Measurements from ENCODE around the gene TCF23. TPM values are rescaled to one million over a fixed set of nuclear protein-coding genes. Genes with fewer than 3 reads are reported as not detected.

Gene TCF23
- polyA plus RNA-seq, 3 donors = not detected

- Mint-ChIP-seq H3K4me1 (peaks cover 21% of the 10 kb centered on the region), H3K27ac (no peak overlapping the region), H3K27me3 (ENCODE audit: low read depth in 3 of 3) (peaks cover 0 to 5% (median 1%) of the 10 kb centered on the region in 3 donors), H3K4me3 (no peak overlapping the region), H3K9me3 (no peaks in the 10 kb centered on the region), H3K36me3 (no peaks in the 10 kb centered on the region)
- no peaks in the 10 kb centered on the region for H3K79me2 ChIP-seq (ENCODE audit: insufficient read depth, low read length)
- TF ChIP-seq CTCF (IDR thresholded peaks at IDR 0.05) = no peak
- no peak overlapping the region for H3K27ac ChIP-seq (ENCODE audit: low read depth in 1 of 2, low read length in 2 of 2)
- no peaks in the 10 kb centered on the region for H4K20me1 ChIP-seq (ENCODE audit: insufficient read depth, low read length)
- no peak overlapping the region for H3K4me2 ChIP-seq (replicated peaks; ENCODE audit: extremely low read depth, low read length, poor library complexity, severe bottlenecking)
- no peak overlapping the region for H3K9ac ChIP-seq (ENCODE audit: insufficient read depth, low read length, poor library complexity, severe bottlenecking)
- H3K36me3 ChIP-seq (replicated peaks in 1 of 2; ENCODE audit: control insufficient read depth in 1 of 2, insufficient read depth in 2 of 2, low read length in 2 of 2) = no peaks in the 10 kb centered on the region
- 92% methylated on average over 9 of the region's 10 CpGs for WGBS (ENCODE audit: insufficient coverage)
- intact Hi-C loops (cut with micrococcal nuclease) = loop anchor here in 1 of 2 donors (5.0 kb wide), 1 partner anchor 67 kb away; no protein-coding TSS in a partner anchor
- no peaks in the 10 kb centered on the region for H3K27me3 ChIP-seq (ENCODE audit: control insufficient read depth in 2 of 2, insufficient read depth in 2 of 2, low read length in 2 of 2)
- H2AFZ ChIP-seq (ENCODE audit: insufficient read depth, low read depth, low read length, poor library complexity, severe bottlenecking) = no peak overlapping the region
- H3K4me3 ChIP-seq (replicated peaks in 1 of 3; ENCODE audit: low read depth in 2 of 3, low read length in 3 of 3) = no peak overlapping the region
- no peak for DNase-seq
- peaks cover 23 to 24% of the 10 kb centered on the region in 2 donors for H3K4me1 ChIP-seq (ENCODE audit: control insufficient read depth in 1 of 2, insufficient read depth in 2 of 2, low read length in 2 of 2)
- H3K9me3 ChIP-seq (replicated peaks in 1 of 2; ENCODE audit: control insufficient read depth in 1 of 2, insufficient read depth in 1 of 2, low read length in 2 of 2) = no peaks in the 10 kb centered on the region
Measured at GRCh38 chr2:27100036-27100435, 48.8 kb upstream of the TCF23 start.

GRCh38 chr2:27102329-27102728, 46.5 kb upstream of the TCF23 start:
- no peaks in the 10 kb centered on the region for H3K36me3 Mint-ChIP-seq
- no peak for TF ChIP-seq CTCF (IDR thresholded peaks at IDR 0.05)
- Histone ChIP-seq H2AFZ (ENCODE audit: insufficient read depth, low read depth, low read length, poor library complexity, severe bottlenecking) (no peak overlapping the region), H3K4me3 (replicated peaks in 1 of 3; ENCODE audit: low read depth in 2 of 3, low read length in 3 of 3) (no peak overlapping the region), H3K27me3 (ENCODE audit: control insufficient read depth in 2 of 2, insufficient read depth in 2 of 2, low read length in 2 of 2) (no peaks in the 10 kb centered on the region), H3K9me3 (replicated peaks in 1 of 2; ENCODE audit: control insufficient read depth in 1 of 2, insufficient read depth in 1 of 2, low read length in 2 of 2) (no peaks in the 10 kb centered on the region), H3K36me3 (replicated peaks in 1 of 2; ENCODE audit: control insufficient read depth in 1 of 2, insufficient read depth in 2 of 2, low read length in 2 of 2) (no peaks in the 10 kb centered on the region), H3K4me2 (replicated peaks; ENCODE audit: extremely low read depth, low read length, poor library complexity, severe bottlenecking) (no peak overlapping the region), H3K4me1 (ENCODE audit: control insufficient read depth in 1 of 2, insufficient read depth in 2 of 2, low read length in 2 of 2) (peaks cover 4 to 5% of the 10 kb centered on the region in 2 donors), H3K9ac (ENCODE audit: insufficient read depth, low read length, poor library complexity, severe bottlenecking) (no peak overlapping the region), H3K79me2 (ENCODE audit: insufficient read depth, low read length) (no peaks in the 10 kb centered on the region), H3K27ac (ENCODE audit: low read depth in 1 of 2, low read length in 2 of 2) (no peak overlapping the region), H4K20me1 (ENCODE audit: insufficient read depth, low read length) (no peaks in the 10 kb centered on the region)
- no peaks in the 10 kb centered on the region for H3K9me3 Mint-ChIP-seq
- intact Hi-C loops (cut with micrococcal nuclease) = loop anchor here in 1 of 2 donors (5.0 kb wide), 1 partner anchor 65 kb away; no protein-coding TSS in a partner anchor
- no peak for DNase-seq
- H3K27ac Mint-ChIP-seq = no peak overlapping the region
- H3K27me3 Mint-ChIP-seq (ENCODE audit: low read depth in 3 of 3) = peaks cover 0 to 6% (median 2%) of the 10 kb centered on the region in 3 donors
- peaks cover 2% of the 10 kb centered on the region for H3K4me1 Mint-ChIP-seq
- 100% methylated on average over 2 of the region's 5 CpGs for WGBS (ENCODE audit: insufficient coverage)
- H3K4me3 Mint-ChIP-seq = no peak overlapping the region
